SU-DHL-6 (cell line): Measurements from ENCODE around the gene JAK1.

Experiments used
- EZH2phosphoT487 ChIP-seq: fragments of 200-600 bp; sonication (generic), shearing (Covaris generic); conservative IDR thresholded peaks from 2 replicates; pipeline ENCODE4 v1.6.1; 2018; ENCODE audit warnings: mild to moderate bottlenecking, antibody characterized with exemption, low read length, moderate library complexity, mixed read lengths
- TF ChIP-seq, protein P1 (sequence below): fragments of 200-600 bp; sonication (generic); IDR thresholded peaks from one replicate; pipeline ENCODE4 v1.5.1; 2017; ENCODE audit warnings: antibody characterized with exemption, mild to moderate bottlenecking, low read length, moderate library complexity; ENCODE audit not compliant: insufficient read depth, poor library complexity, severe bottlenecking

DNA sequence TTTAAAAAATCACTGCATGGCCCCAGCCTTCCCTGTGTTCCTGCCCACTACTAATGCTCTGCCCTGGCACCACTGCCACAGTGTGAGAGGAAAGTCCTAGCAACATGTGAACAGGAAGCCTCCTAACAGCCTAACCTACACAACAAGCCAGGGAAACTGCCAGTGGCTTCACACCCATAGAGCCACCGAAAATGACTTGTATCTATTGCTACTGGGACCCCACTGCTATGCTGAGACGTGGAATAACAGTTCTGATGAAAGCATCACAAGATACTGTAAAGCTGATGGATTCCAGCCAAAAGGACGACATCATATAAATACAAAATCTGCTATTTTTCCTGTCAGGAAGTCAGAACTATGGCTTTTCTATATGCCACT lies 74.9 kb downstream of the JAK1 start:
- TF ChIP-seq, protein P1, sequence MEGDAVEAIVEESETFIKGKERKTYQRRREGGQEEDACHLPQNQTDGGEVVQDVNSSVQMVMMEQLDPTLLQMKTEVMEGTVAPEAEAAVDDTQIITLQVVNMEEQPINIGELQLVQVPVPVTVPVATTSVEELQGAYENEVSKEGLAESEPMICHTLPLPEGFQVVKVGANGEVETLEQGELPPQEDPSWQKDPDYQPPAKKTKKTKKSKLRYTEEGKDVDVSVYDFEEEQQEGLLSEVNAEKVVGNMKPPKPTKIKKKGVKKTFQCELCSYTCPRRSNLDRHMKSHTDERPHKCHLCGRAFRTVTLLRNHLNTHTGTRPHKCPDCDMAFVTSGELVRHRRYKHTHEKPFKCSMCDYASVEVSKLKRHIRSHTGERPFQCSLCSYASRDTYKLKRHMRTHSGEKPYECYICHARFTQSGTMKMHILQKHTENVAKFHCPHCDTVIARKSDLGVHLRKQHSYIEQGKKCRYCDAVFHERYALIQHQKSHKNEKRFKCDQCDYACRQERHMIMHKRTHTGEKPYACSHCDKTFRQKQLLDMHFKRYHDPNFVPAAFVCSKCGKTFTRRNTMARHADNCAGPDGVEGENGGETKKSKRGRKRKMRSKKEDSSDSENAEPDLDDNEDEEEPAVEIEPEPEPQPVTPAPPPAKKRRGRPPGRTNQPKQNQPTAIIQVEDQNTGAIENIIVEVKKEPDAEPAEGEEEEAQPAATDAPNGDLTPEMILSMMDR = no peak
- no peak for TF ChIP-seq EZH2phosphoT487
